Esophagus muscularis mucosa (tissue), 3 donors: ENCODE data around the gene PSTPIP2.

Experiments used
- CTCF ChIP-seq, 3 experiments: fragments of 200-600 bp in 2 of 3; fragments of 450-650 bp in 1 of 3; sonication (generic) in 2 of 3; IDR thresholded peaks; one replicate each; pipeline ENCODE4 v1.5.1; 2017 to 2019; ENCODE audit warnings: antibody characterized with exemption in 3 of 3, mild to moderate bottlenecking in 2 of 3, moderate library complexity in 1 of 3
- POLR2AphosphoS5 ChIP-seq, 2 donors: sonication (generic); formaldehyde crosslinking; IDR thresholded peaks; one replicate each; pipeline ENCODE4 v1.6.1; 2017; ENCODE audit warnings: antibody characterized with exemption in 2 of 2

DNA sequence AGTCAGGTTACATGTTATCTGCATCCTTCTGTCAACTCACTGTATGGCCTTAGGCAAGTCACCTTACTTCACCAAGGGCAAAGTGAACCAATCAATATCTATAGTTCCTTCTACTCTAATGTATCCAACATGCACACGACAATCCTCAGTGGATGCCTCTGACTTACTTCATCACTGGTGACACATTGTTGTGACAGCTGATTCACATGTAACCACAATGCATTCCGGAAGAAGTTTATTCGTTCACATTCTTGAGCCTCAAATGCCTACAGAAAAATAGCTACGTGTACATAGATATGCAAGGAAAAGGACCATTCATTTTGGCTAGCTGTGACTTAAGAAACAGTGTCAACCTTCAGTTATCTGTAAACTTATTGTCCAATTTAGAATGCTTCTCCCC, 78.6 kb downstream of the PSTPIP2 start:
- TF ChIP-seq POLR2AphosphoS5 (IDR thresholded peaks at IDR 0.05) (no peak), CTCF (IDR thresholded peaks at IDR 0.05) (no peak)
